ENCODE results near the gene NUDCD3. TPM values are rescaled to one million over a fixed set of nuclear protein-coding genes. Genes with fewer than 3 reads are reported as not detected.

NUDCD3 gene
- total and polyA plus RNA-seq, 7 donors, result 14.3 to 50.5 (median 37.2) TPM

GRCh38 chr7:44416941-44417340 is 73.5 kb downstream of the NUDCD3 start:
- no peaks in the 10 kb centered on the region for H3K4me1 ChIP-seq
- intact Hi-C loops (cut with DNase I), result no loop called here
- 94 to 95% methylated on average over 6 of the region's 6 CpGs for WGBS, 2 donors

GRCh38 chr7:44415510-44415909 is 74.9 kb downstream of the NUDCD3 start:
- peaks cover 0 to 24% (median 0%) of the 10 kb centered on the region in 4 donors for H3K36me3 ChIP-seq
- no peaks in the 10 kb centered on the region for H3K27me3 ChIP-seq
- no peak for DNase-seq
- 89 to 93% methylated on average over 3 of the region's 3 CpGs for WGBS, 2 donors
- H3K27ac ChIP-seq, result no peak overlapping the region
- intact Hi-C loops (cut with DNase I), result no loop called here
- TF ChIP-seq EP300 (IDR thresholded peaks at IDR 0.05) (no peak), CTCF (IDR thresholded peaks at IDR 0.05) (no peak), POLR2AphosphoS5 (IDR thresholded peaks at IDR 0.05) (no peak), POLR2A (IDR thresholded peaks at IDR 0.05) (no peak)
- no peaks in the 10 kb centered on the region for H3K4me1 ChIP-seq
- no peak overlapping the region for H3K4me3 ChIP-seq
- no peaks in the 10 kb centered on the region for H3K9me3 ChIP-seq

More at GRCh38 chr7:44416941-44417340, 73.5 kb downstream of the NUDCD3 start:
- Histone ChIP-seq H3K9me3 (no peaks in the 10 kb centered on the region), H3K36me3 (peaks cover 0 to 19% (median 0%) of the 10 kb centered on the region in 4 donors), H3K4me3 (no peak overlapping the region), H3K27me3 (no peaks in the 10 kb centered on the region), H3K27ac (no peak overlapping the region)
- no peak for DNase-seq
- TF ChIP-seq POLR2A (IDR thresholded peaks at IDR 0.05) (no peak), POLR2AphosphoS5 (IDR thresholded peaks at IDR 0.05) (no peak), EP300 (IDR thresholded peaks at IDR 0.05) (no peak), CTCF (IDR thresholded peaks at IDR 0.05) (no peak)

GRCh38 chr7:44415047-44415446 is 75.4 kb downstream of the NUDCD3 start:
- intact Hi-C loops (cut with DNase I), result no loop called here
- no peaks in the 10 kb centered on the region for H3K27me3 ChIP-seq
- no peaks in the 10 kb centered on the region for H3K9me3 ChIP-seq
- H3K4me3 ChIP-seq, result no peak overlapping the region
- H3K36me3 ChIP-seq, result peaks cover 0 to 24% (median 0%) of the 10 kb centered on the region in 4 donors
- 55 to 91% methylated on average over 1 of the region's 1 CpG for WGBS, 2 donors
- DNase-seq, result no peak
- TF ChIP-seq CTCF (IDR thresholded peaks at IDR 0.05), result no peak
- no peak for TF ChIP-seq POLR2AphosphoS5 (IDR thresholded peaks at IDR 0.05)
- no peak for TF ChIP-seq EP300 (IDR thresholded peaks at IDR 0.05)
- no peak for TF ChIP-seq POLR2A (IDR thresholded peaks at IDR 0.05)
- no peak overlapping the region for H3K27ac ChIP-seq
- no peaks in the 10 kb centered on the region for H3K4me1 ChIP-seq

GRCh38 chr7:44411306-44411705 is 79.2 kb downstream of the NUDCD3 start:
- no peak for DNase-seq
- 88 to 94% methylated on average over 2 of the region's 2 CpGs for WGBS, 2 donors
- Histone ChIP-seq H3K27ac (no peak overlapping the region), H3K36me3 (peaks cover 0 to 14% (median 2%) of the 10 kb centered on the region in 4 donors), H3K27me3 (no peaks in the 10 kb centered on the region), H3K4me3 (no peak overlapping the region), H3K9me3 (no peaks in the 10 kb centered on the region), H3K4me1 (peaks cover 0 to 6% (median 0%) of the 10 kb centered on the region in 4 donors)
- intact Hi-C loops (cut with DNase I), result no loop called here
- TF ChIP-seq POLR2AphosphoS5 (IDR thresholded peaks at IDR 0.05), result no peak
- no peak for TF ChIP-seq CTCF (IDR thresholded peaks at IDR 0.05)
- TF ChIP-seq POLR2A (IDR thresholded peaks at IDR 0.05), result no peak
- no peak for TF ChIP-seq EP300 (IDR thresholded peaks at IDR 0.05)

GRCh38 chr7:44408596-44408995 is 81.9 kb downstream of the NUDCD3 start:
- no peak overlapping the region for H3K27ac ChIP-seq
- intact Hi-C loops (cut with DNase I), result no loop called here

More at GRCh38 chr7:44408596-44408995, 81.9 kb downstream of the NUDCD3 start:
- H3K4me1 ChIP-seq, result peaks cover 0 to 6% (median 0%) of the 10 kb centered on the region in 4 donors
- WGBS, 2 donors, result 86 to 93% methylated on average over 3 of the region's 3 CpGs
- DNase-seq, result no peak
- no peaks in the 10 kb centered on the region for H3K9me3 ChIP-seq
- H3K4me3 ChIP-seq, result no peak overlapping the region
- H3K36me3 ChIP-seq, result peaks cover under 1 to 19% (median 11%) of the 10 kb centered on the region in 4 donors
- no peak for TF ChIP-seq CTCF (IDR thresholded peaks at IDR 0.05)
- TF ChIP-seq POLR2A (IDR thresholded peaks at IDR 0.05), result no peak
- no peak for TF ChIP-seq POLR2AphosphoS5 (IDR thresholded peaks at IDR 0.05)
- TF ChIP-seq EP300 (IDR thresholded peaks at IDR 0.05), result no peak
- H3K27me3 ChIP-seq, result no peaks in the 10 kb centered on the region

Data from sigmoid colon (tissue), 7 donors.